GM08714 (cell line): Measurements from ENCODE around the gene LARGE1.

Source experiments
- H3K4me3 ChIP-seq: fragments of 200-500 bp; sonication (Bioruptor generic); 2 replicates; pipeline ENCODE4 v1.5.1; 2014; ENCODE audit warnings: mild to moderate bottlenecking, low read length, inconsistent platforms
- ZNF274 ChIP-seq: IDR thresholded peaks from 2 replicates; pipeline ENCODE4 v1.6.1; 2012; ENCODE audit warnings: mild to moderate bottlenecking, low read depth, low read length

LARGE1 gene

GRCh38 chr22:33786149-33786548 lies 134.1 kb downstream of the LARGE1 start:
- H3K4me3 ChIP-seq: no peak overlapping the region
- no peak for TF ChIP-seq ZNF274

GRCh38 chr22:33785283-33785968 lies 134.8 kb downstream of the LARGE1 start:
- TF ChIP-seq ZNF274: no peak
- H3K4me3 ChIP-seq: no peak overlapping the region

- TF ChIP-seq ZNF274: no peak
- H3K4me3 ChIP-seq: no peak overlapping the region
Measured at GRCh38 chr22:33781411-33781810, 138.9 kb downstream of the LARGE1 start.

GRCh38 chr22:33780531-33781136 lies 139.6 kb downstream of the LARGE1 start:
- no peak for TF ChIP-seq ZNF274

GRCh38 chr22:33779243-33779642 lies 141.0 kb downstream of the LARGE1 start:
- H3K4me3 ChIP-seq: no peak overlapping the region
- no peak for TF ChIP-seq ZNF274

More at GRCh38 chr22:33780531-33781136, 139.6 kb downstream of the LARGE1 start:
- H3K4me3 ChIP-seq: no peak overlapping the region

- H3K4me3 ChIP-seq: no peak overlapping the region
Measured at GRCh38 chr22:33776491-33776890, 143.8 kb downstream of the LARGE1 start.

GRCh38 chr22:33774781-33775180 lies 145.5 kb downstream of the LARGE1 start:
- no peak overlapping the region for H3K4me3 ChIP-seq
- no peak for TF ChIP-seq ZNF274

More at GRCh38 chr22:33776491-33776890, 143.8 kb downstream of the LARGE1 start:
- TF ChIP-seq ZNF274: no peak

GRCh38 chr22:33772745-33773144 lies 147.5 kb downstream of the LARGE1 start:
- H3K4me3 ChIP-seq: no peak overlapping the region
- TF ChIP-seq ZNF274: no peak

GRCh38 chr22:33771136-33771535 lies 149.1 kb downstream of the LARGE1 start:
- H3K4me3 ChIP-seq: no peak overlapping the region
- TF ChIP-seq ZNF274: no peak

GRCh38 chr22:33770723-33771122 lies 149.6 kb downstream of the LARGE1 start:
- no peak overlapping the region for H3K4me3 ChIP-seq
- TF ChIP-seq ZNF274: no peak

- no peak overlapping the region for H3K4me3 ChIP-seq
- no peak for TF ChIP-seq ZNF274
Measured at GRCh38 chr22:33766091-33766490, 154.2 kb downstream of the LARGE1 start.

- no peak overlapping the region for H3K4me3 ChIP-seq
- no peak for TF ChIP-seq ZNF274
Measured at GRCh38 chr22:33758961-33759360, 161.3 kb downstream of the LARGE1 start.

GRCh38 chr22:33757802-33758483 lies 162.3 kb downstream of the LARGE1 start:
- H3K4me3 ChIP-seq: no peak overlapping the region
- no peak for TF ChIP-seq ZNF274

- TF ChIP-seq ZNF274: no peak
- no peak overlapping the region for H3K4me3 ChIP-seq
Measured at GRCh38 chr22:33757041-33757801, 163.1 kb downstream of the LARGE1 start.
